ENCODE results near the gene TRIM5.
"Not testable (repeated sequence)": the region's sequence is repeated elsewhere in the genome, so short reads cannot be mapped to it uniquely, and the experiment has no call there.

Gene TRIM5

GRCh38 chr11:5696210-5696609, 11.3 kb upstream of the TRIM5 start:
- no peak overlapping the region for H3K4me3 ChIP-seq (ENCODE audit: low read depth, low read length)
- no peak for TF ChIP-seq CTCF (IDR thresholded peaks at IDR 0.05; ENCODE audit: control insufficient read depth, extremely low read depth, insufficient read depth)
- no peak for DNase-seq (ENCODE audit: low read depth)

- DNase-seq (ENCODE audit: low read depth) = no peak
- no peak overlapping the region for H3K4me3 ChIP-seq (ENCODE audit: low read depth, low read length)
- TF ChIP-seq CTCF (IDR thresholded peaks at IDR 0.05; ENCODE audit: control insufficient read depth, extremely low read depth, insufficient read depth) = no peak
Measured at GRCh38 chr11:5695580-5695979, 10.7 kb upstream of the TRIM5 start.

DNA sequence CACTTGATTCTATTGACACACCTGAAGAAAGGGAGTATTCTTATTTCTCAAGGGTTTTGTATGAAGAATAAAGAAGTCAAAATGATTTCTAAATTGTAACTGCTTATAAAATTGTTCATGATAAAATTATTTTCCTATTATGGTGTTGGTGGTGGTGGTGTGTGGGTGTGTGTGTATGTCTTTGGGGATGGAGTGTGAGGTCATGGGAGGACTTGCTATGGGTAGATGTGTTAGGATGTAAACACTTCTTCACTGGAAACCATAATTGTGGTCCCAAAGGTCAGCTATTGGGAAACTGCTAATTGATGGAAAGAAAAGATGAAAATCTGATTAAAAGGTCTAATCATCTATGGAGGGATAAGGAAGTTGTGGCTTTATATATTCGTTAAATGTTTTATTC, 9.8 kb upstream of the TRIM5 start:
- no peak for TF ChIP-seq CTCF (IDR thresholded peaks at IDR 0.05; ENCODE audit: control insufficient read depth, extremely low read depth, insufficient read depth)
- H3K4me3 ChIP-seq (ENCODE audit: low read depth, low read length) = no peak overlapping the region
- no peak for DNase-seq (ENCODE audit: low read depth)

DNA sequence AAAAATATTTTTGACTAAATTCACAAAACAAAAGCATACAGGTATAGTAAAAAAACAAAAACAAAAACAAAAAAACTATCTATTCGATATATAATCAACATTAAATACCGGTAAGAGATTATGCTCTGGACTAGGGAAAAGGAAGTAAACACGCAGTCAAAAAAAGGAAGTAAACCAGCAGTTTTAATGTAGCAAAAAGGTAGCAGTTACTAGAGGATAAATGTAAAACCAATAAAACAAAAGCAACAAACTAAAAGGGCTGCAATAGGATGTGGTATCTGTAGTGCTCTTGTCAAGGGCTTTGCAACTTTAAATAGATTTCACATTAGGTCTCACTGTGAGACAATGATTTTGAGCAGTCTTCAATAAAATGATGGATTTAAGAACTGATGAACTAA, 7.1 kb upstream of the TRIM5 start:
- DNase-seq (ENCODE audit: low read depth) = no peak
- no peak for TF ChIP-seq CTCF (IDR thresholded peaks at IDR 0.05; ENCODE audit: control insufficient read depth, extremely low read depth, insufficient read depth)
- H3K4me3 ChIP-seq (ENCODE audit: low read depth, low read length) = no peak overlapping the region

- DNase-seq (ENCODE audit: low read depth); H3K4me3 ChIP-seq (ENCODE audit: low read depth, low read length): not testable (repeated sequence)
Measured at GRCh38 chr11:5691238-5691963, 6.5 kb upstream of the TRIM5 start.

DNA sequence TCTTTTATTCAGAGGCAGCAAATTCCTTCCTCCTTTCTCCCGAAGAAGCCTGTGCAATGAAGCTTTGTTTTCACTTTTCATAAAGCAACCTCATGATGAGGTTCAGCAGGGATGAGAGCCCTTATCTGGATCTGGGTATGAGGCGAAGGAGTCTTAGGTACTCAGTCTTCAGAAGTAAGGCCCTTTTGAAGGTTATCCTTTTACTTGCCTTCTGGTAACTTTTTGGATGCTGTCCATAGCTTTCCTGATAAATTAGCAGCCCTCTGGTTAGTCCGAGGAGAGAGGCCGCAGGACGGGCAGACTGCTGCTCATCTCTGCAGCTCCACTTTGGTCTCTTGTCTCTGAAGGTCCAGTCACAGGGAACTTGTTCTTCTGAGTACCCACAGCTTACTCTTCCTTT, 5.9 kb upstream of the TRIM5 start:
- H3K4me3 ChIP-seq (ENCODE audit: low read depth, low read length) = no peak overlapping the region
- no peak for TF ChIP-seq CTCF (IDR thresholded peaks at IDR 0.05; ENCODE audit: control insufficient read depth, extremely low read depth, insufficient read depth)
- DNase-seq (ENCODE audit: low read depth) = no peak

GRCh38 chr11:5690216-5690615, 5.3 kb upstream of the TRIM5 start:
- H3K4me3 ChIP-seq (ENCODE audit: low read depth, low read length) = no peak overlapping the region
- no peak for DNase-seq (ENCODE audit: low read depth)
- no peak for TF ChIP-seq CTCF (IDR thresholded peaks at IDR 0.05; ENCODE audit: control insufficient read depth, extremely low read depth, insufficient read depth)
